ENCODE results near the gene CHMP1B.
A peak's percentile ranks its signal among the peaks of the same experiment; 100 is the strongest.

CHMP1B gene, protein sequence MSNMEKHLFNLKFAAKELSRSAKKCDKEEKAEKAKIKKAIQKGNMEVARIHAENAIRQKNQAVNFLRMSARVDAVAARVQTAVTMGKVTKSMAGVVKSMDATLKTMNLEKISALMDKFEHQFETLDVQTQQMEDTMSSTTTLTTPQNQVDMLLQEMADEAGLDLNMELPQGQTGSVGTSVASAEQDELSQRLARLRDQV

GRCh38 chr18:11851146-11851805, at the start of gene CHMP1B:
Gene CHMP1B (plus strand): TSS chr18:11851413. CDS start chr18:11851512, 99 bp downstream.
- peak; percentile 92 to 96 (median 95) for DNase-seq

- no peak for DNase-seq
These were observed 49.6 kb upstream of the CHMP1B start for GRCh38 chr18:11801573-11801972.

GRCh38 chr18:11802158-11802557, 49.1 kb upstream of the CHMP1B start:
- DNase-seq, result no peak

GRCh38 chr18:11802586-11802985, 48.6 kb upstream of the CHMP1B start:
- no peak for DNase-seq

DNA sequence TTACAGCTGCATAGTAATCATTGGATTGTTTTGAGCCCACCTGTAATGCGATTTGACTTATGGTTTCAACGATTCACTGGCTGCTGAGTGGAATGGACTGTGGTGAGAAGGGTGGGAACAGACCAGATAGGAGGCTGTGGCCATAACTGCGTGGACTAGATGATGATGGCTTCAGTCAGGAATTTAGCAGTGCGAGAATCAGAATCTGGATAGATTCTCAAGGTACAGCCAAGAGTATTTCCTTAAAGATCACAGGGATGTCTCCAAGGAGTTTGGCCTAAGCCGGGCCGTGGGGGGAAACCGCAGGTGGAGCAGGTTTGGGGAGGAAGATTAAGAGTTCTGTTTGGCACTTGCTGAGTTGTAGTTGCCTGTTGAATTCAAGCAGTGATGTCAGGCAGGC, 44.0 kb upstream of the CHMP1B start:
- DNase-seq, result no peak

- DNase-seq, result no peak
These were observed 43.0 kb upstream of the CHMP1B start for GRCh38 chr18:11808001-11808855.

- no peak for DNase-seq
These were observed 41.3 kb upstream of the CHMP1B start for GRCh38 chr18:11809895-11810294.

GRCh38 chr18:11810379-11810778, 40.8 kb upstream of the CHMP1B start:
- DNase-seq, result no peak

DNA sequence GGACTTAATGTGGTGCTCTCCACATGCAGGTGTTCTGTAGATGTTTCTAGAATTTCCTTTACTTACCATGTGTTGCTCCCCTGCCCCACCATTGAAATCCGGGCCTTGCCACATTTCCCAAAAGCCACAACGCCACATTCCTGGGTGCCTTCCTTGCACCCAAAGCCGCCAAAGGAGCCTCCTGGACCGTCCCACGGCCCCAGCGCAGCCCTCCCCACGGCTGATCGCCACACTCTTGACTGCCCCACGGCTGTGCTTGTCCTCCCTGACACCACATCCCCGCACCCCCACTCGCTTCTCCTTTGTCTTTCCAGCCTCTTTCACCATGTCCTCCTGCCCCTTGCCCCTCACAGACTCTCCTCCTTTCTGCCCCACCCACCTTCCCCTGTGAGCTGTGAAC, 40.2 kb upstream of the CHMP1B start:
- DNase-seq, result no peak

DNA sequence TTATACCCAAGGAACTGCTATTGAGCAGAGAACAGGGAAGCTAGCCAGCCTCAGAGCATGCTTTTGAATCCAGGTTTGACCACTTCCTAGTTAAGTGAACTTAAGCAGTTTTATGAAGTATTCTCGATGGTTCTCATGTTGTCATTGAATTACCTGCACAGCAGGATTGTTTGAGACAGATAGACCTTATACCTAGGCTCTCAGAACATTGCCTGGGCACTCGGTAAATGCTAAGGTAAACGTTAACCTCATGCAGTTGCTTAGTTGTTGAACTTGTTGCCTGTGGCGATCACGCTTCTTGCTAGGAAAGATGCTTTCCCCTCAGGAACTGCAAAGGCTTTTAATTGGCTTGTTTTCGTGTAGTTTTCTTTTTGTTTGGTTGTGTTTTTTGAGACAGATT, 34.0 kb upstream of the CHMP1B start:
- DNase-seq, result no peak

- no peak for DNase-seq
These were observed 32.6 kb upstream of the CHMP1B start for GRCh38 chr18:11818486-11819203.

DNA sequence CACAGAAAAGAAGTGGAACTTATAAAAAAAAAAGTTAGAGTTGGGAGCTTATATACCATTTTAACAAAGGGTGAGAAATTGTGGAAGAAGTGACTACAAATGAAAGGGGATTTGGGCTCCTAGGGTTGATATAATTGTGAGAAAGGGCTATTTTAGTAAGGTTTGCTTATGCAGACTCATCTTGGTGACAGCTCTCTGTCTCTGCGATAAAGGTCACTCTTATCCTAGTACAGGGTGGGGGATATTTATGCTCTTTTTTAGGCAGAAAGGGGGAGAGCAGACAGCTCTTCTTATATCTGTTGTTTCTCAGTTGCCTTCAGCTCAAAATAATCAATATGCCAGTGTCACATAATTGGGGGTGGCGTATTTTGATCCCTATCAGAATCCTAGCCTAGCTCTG, 31.3 kb upstream of the CHMP1B start:
- no peak for DNase-seq

- no peak for DNase-seq
These were observed 30.5 kb upstream of the CHMP1B start for GRCh38 chr18:11820697-11821096.

GRCh38 chr18:11821208-11821607, 30.0 kb upstream of the CHMP1B start:
- no peak for DNase-seq

- DNase-seq, result no peak
These were observed 29.5 kb upstream of the CHMP1B start for GRCh38 chr18:11821643-11822237.

DNA sequence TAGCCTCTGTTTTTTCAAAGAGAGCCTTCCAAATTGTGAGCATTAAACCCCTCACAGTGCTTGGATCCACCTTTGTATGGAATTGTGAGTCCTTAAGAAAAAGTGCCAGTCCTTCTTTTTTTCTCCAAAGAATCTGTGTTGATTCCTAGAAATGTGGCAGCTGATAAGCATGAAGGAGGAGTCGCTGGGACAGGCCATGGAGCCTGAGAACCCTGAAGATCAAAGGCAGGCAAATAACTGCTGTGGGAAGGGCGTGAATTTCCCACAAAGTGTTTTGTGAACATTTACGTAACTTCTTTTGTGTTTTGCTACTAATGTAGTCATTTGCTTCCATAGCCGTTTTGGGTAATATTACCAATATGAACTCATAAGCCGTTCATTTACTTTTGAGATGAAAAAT, 27.7 kb upstream of the CHMP1B start:
- no peak for DNase-seq

DNA sequence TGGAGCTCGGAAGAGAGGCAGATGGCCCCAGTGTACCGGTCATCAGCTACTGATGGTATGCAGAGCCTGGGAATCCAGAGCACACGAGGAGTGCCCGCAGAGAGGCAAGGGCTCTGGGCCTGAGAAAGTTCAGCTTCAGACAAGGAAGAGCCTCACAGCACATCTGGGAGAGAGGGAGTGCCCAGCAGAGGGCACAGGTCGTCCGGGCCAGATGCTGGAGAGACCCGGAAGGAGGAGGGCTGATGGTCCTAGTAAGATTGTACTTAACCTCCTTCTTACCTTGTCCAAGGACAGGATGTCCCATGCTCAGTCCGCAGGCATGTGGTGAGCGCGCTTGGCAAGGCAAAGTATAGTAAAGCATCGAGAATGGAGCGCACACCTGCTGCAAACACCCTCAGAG, 24.4 kb upstream of the CHMP1B start:
- no peak for DNase-seq

DNA sequence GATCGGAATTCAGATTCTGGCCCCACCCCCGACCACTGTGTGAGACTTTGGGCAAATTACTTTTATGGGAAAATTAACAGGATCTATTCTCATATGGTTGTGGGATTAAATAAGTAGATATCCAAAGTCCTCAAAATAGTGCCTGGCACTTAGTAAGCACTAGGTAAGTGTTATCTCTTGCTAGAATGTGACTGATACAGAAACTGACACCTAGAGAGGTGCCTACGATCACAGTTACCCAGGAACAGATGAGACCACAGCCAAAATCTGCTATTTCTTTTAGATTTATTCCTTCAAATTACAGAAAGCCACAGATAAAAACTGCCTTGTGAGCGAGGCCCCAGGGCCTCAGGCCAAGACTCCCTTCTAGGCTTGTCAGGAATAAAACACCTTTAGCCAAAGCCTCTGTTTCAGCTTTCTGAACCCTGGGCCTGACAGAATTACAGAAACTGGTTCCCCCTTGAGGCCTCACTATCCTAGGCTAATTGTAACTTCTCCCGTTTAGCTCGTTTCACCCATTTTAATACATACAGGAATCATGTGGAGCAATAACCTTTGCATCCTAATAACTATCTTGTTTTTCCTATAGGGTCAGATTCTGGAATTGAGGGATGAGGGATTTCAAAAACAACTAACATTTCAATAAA, 22.3 kb upstream of the CHMP1B start:
- DNase-seq, result no peak

DNA sequence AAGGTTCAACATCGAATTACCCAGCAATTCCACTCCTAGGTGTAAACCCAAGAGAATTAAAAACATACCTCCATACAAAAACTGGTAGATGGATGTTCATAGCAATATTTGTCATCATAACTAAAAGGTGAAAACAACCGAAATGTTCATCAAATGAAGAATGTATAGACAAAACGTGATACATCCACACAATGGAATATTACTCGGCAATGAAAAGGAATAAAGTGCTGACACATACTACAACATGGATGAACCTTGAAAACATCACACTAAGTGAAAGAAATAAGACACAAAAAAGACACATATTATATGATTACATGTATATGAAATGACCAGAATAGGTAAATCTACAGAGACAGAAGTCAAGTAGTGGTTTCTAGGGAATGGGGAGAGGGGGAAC, 20.6 kb upstream of the CHMP1B start:
- no peak for DNase-seq

DNA sequence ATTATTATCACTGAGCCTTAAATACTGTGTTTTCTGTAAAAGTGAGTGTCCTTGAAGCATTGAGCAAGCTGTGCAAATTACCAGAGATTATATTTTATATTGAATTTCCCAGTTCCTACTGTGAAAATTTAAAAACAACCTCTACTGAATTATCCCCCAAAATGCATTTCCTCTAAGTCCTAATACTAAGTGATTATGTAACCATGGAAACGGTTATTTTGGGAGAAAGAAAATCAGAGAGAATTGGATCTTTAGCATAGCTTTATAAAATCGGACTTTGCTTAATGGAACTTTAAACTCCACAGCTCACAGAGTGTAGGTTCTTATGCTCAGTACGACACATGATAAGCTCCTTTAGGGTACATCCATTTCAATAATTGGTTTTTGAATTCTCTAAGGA, 19.3 kb upstream of the CHMP1B start:
- no peak for DNase-seq

DNA sequence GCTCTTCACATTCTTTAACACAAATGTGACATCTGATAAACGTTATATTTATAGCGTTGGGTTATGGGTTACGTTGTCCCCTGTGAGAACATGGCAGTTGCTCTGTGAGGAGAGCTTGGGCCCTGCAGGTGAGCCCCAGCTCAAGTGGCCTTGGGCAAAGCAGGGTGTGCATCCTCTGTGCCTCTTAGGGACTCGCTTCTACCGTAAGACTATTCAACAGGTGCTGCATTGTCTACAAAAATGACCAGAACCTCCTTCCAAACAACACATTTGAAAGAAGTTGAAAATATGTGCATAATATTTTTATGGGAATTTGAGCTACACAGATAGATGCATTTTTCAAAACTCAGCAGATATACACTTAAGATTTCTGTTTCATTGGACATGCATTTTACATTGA, 16.4 kb upstream of the CHMP1B start:
- DNase-seq, result no peak

DNA sequence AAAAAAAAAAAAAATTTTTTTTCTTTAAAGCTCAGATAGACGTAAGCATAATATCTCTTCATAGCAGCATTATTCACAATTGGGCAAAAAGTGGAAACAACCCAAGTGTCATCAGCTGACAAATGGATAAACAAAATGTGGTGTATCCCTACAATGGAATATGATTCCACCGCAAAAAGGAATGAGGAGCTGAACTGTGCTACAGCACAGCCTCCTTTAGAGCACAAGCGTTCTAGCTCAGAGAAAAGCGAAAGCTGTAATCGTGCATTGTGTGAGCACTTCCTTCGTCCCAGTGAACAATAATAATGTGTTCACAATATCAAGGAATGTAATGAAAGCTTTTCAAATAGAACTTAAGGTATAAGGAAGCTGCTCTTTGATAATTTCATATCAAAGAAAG, 11.7 kb upstream of the CHMP1B start:
- no peak for DNase-seq
